GM23338 (cell line): ENCODE data around the gene INPP5A.

Source experiments
- CREB1 ChIP-seq: fragments of 250-450 bp; sonication (Bioruptor Pico); IDR thresholded peaks from 2 replicates; pipeline ENCODE4 v1.5.0; 2020; ENCODE audit warnings: low read depth, mild to moderate bottlenecking, moderate library complexity
- CTCF ChIP-seq, 2 experiments: fragments of 200-600 bp in 1 of 2; sonication (generic) in 1 of 2; conservative IDR thresholded peaks; 2 replicates each; pipeline versions ENCODE4 v1.5.1 to v1.6.1; 2016 to 2017; ENCODE audit warnings: antibody characterized with exemption in 2 of 2, low read depth in 2 of 2, mild to moderate bottlenecking in 2 of 2, moderate library complexity in 1 of 2
- ETS1 ChIP-seq: IDR thresholded peaks from 2 replicates; pipeline ENCODE4 v1.6.1; 2016; ENCODE audit warnings: antibody characterized with exemption
- EZH2 ChIP-seq: fragments of 200-600 bp; sonication (generic); IDR thresholded peaks from one replicate; pipeline ENCODE4 v1.8.0; 2017; ENCODE audit warnings: antibody characterized with exemption, mild to moderate bottlenecking, low read depth; ENCODE audit not compliant: unreplicated experiment
- EZH2phosphoT487 ChIP-seq: fragments of 200-600 bp; sonication (generic); IDR thresholded peaks from one replicate; pipeline ENCODE4 v1.8.1; 2018; ENCODE audit warnings: antibody characterized with exemption; ENCODE audit not compliant: unreplicated experiment
- JUNB ChIP-seq: IDR thresholded peaks from one replicate; pipeline ENCODE4 v1.6.1; 2016; ENCODE audit warnings: antibody characterized with exemption; ENCODE audit not compliant: unreplicated experiment
- NANOG ChIP-seq: IDR thresholded peaks from 2 replicates; pipeline ENCODE4 v1.6.1; 2016; ENCODE audit warnings: antibody characterized with exemption, borderline replicate concordance
- POLR2AphosphoS5 ChIP-seq: IDR thresholded peaks from 2 replicates; pipeline ENCODE4 v1.6.1; 2016; ENCODE audit warnings: antibody characterized with exemption, low read depth
- REST ChIP-seq: IDR thresholded peaks from one replicate; pipeline ENCODE4 v1.6.1; 2018; ENCODE audit warnings: antibody characterized with exemption; ENCODE audit not compliant: unreplicated experiment
- ZNF114 ChIP-seq: fragments of 250-450 bp; sonication (Bioruptor Pico); IDR thresholded peaks from 2 replicates; pipeline ENCODE4 v1.5.0; 2020; ENCODE audit warnings: mild to moderate bottlenecking, moderate library complexity
- ZNF331 ChIP-seq: fragments of 250-450 bp; sonication (Bioruptor Pico); IDR thresholded peaks from 2 replicates; pipeline ENCODE4 v1.5.0; 2020; ENCODE audit warnings: low read depth, mild to moderate bottlenecking, moderate library complexity

GRCh38 chr10:132506711-132507408 is 30.7 kb upstream of the INPP5A start:
- no peak for TF ChIP-seq REST
- TF ChIP-seq CTCF (conservative IDR thresholded peaks at IDR 0.05; ENCODE audit: low read depth in 2 of 2): no peak
- no peak for TF ChIP-seq POLR2AphosphoS5
- TF ChIP-seq EZH2: no peak
- no peak for TF ChIP-seq CREB1
- no peak for TF ChIP-seq EZH2phosphoT487
- no peak for TF ChIP-seq JUNB
- TF ChIP-seq ETS1: no peak
- TF ChIP-seq ZNF114 (CRISPR knock-in tag): no peak
- TF ChIP-seq ZNF331 (CRISPR knock-in tag): no peak
- TF ChIP-seq NANOG: no peak
